Liver (tissue), 9 donors: ENCODE measurements around the gene EPHB2. TPM values are rescaled to one million over a fixed set of nuclear protein-coding genes. Genes with fewer than 3 reads are reported as not detected.

Source experiments
- DNase-seq: peaks from one replicate; pipeline ENCODE4 v3.0.0-alpha.2; 2017; ENCODE audit warnings: low spot score
- H3K27ac ChIP-seq, 2 donors: one replicate each; pipeline ENCODE4 v1.7.0; 2013; ENCODE audit warnings: inconsistent platforms in 2 of 2, low read length in 2 of 2, control low read depth in 1 of 2, low read depth in 1 of 2, mild to moderate bottlenecking in 1 of 2
- H3K27me3 ChIP-seq, 4 donors: one replicate each; pipeline versions ENCODE4 v1.6.1 to v1.7.0; 2013; ENCODE audit warnings: low read length in 3 of 4, inconsistent platforms in 1 of 4, mild to moderate bottlenecking in 1 of 4, moderate library complexity in 1 of 4; ENCODE audit not compliant: control insufficient read depth in 4 of 4, insufficient read depth in 4 of 4
- H3K36me3 ChIP-seq, 4 donors: one replicate each; pipeline versions ENCODE4 v1.6.1 to v1.7.0; 2013; ENCODE audit warnings: low read length in 3 of 4, mild to moderate bottlenecking in 3 of 4, low read depth in 1 of 4, moderate library complexity in 1 of 4; ENCODE audit not compliant: control insufficient read depth in 4 of 4, insufficient read depth in 3 of 4
- H3K4me1 ChIP-seq, 4 donors: one replicate each; pipeline versions ENCODE4 v1.6.1 to v1.7.0; 2013; ENCODE audit warnings: low read length in 3 of 4, mild to moderate bottlenecking in 3 of 4, moderate library complexity in 1 of 4; ENCODE audit not compliant: control insufficient read depth in 4 of 4, insufficient read depth in 4 of 4
- H3K4me3 ChIP-seq, 3 donors: one replicate each; pipeline versions ENCODE4 v1.6.1 to v1.7.0; 2013; ENCODE audit warnings: low read length in 3 of 3, control low read depth in 1 of 3, low read depth in 1 of 3, mild to moderate bottlenecking in 1 of 3
- H3K9ac ChIP-seq, 2 donors: one replicate each; pipeline ENCODE4 v1.7.0; 2013; ENCODE audit warnings: low read length in 2 of 2, mild to moderate bottlenecking in 2 of 2, moderate library complexity in 2 of 2, control low read depth in 1 of 2, low read depth in 1 of 2
- H3K9me3 ChIP-seq, 4 donors: one replicate each; pipeline versions ENCODE4 v1.6.1 to v1.7.0; 2013; ENCODE audit warnings: low read length in 3 of 4; ENCODE audit not compliant: control insufficient read depth in 4 of 4
- CTCF ChIP-seq: fragments of 150-350 bp; IDR thresholded peaks from 2 replicates; pipeline ENCODE4 v1.5.1; 2017; ENCODE audit warnings: improper control_type of control experiment, low read depth, low read length; ENCODE audit not compliant: missing input control
- EGR1 ChIP-seq, 2 donors: IDR thresholded peaks; 2 replicates each; pipeline ENCODE4 v1.6.1; 2016 to 2018; ENCODE audit warnings: antibody characterized with exemption in 2 of 2, low read depth in 2 of 2
- FOXA1 ChIP-seq: IDR thresholded peaks from 2 replicates; pipeline ENCODE4 v1.6.1; 2016; ENCODE audit warnings: antibody characterized with exemption
- FOXA2 ChIP-seq: IDR thresholded peaks from 2 replicates; pipeline ENCODE4 v1.6.1; 2016; ENCODE audit warnings: antibody characterized with exemption
- GABPA ChIP-seq, 2 donors: IDR thresholded peaks in 1 of 2; conservative IDR thresholded peaks in 1 of 2; 2 replicates each; pipeline ENCODE4 v1.6.1; 2016; ENCODE audit warnings: antibody characterized with exemption in 2 of 2, mild to moderate bottlenecking in 1 of 2, moderate library complexity in 1 of 2
- HNF4A ChIP-seq, 2 donors: conservative IDR thresholded peaks; 2 replicates each; pipeline ENCODE4 v1.6.1; 2016; ENCODE audit warnings: antibody characterized with exemption in 2 of 2, mild to moderate bottlenecking in 2 of 2
- HNF4G ChIP-seq: IDR thresholded peaks from 2 replicates; pipeline ENCODE4 v1.6.1; 2016; ENCODE audit warnings: antibody characterized with exemption
- JUND ChIP-seq, 2 donors: IDR thresholded peaks; 2 replicates each; pipeline ENCODE4 v1.6.1; 2016; ENCODE audit warnings: antibody characterized with exemption in 2 of 2
- MAX ChIP-seq: IDR thresholded peaks from 2 replicates; pipeline ENCODE4 v1.6.1; 2016; ENCODE audit warnings: antibody characterized with exemption
- NR2F2 ChIP-seq: IDR thresholded peaks from 2 replicates; pipeline ENCODE4 v1.6.1; 2016; ENCODE audit warnings: antibody characterized with exemption
- RAD21 ChIP-seq, 2 donors: IDR thresholded peaks; 2 replicates each; pipeline ENCODE4 v1.6.1; 2016; ENCODE audit warnings: antibody characterized with exemption in 2 of 2, mild to moderate bottlenecking in 2 of 2
- REST ChIP-seq: IDR thresholded peaks from 2 replicates; pipeline ENCODE4 v1.6.1; 2016; ENCODE audit warnings: antibody characterized with exemption, mild to moderate bottlenecking
- RXRA ChIP-seq, 2 donors: IDR thresholded peaks; 2 replicates each; pipeline ENCODE4 v1.6.1; 2017 to 2018; ENCODE audit warnings: antibody characterized with exemption in 2 of 2, mild to moderate bottlenecking in 1 of 2
- SP1 ChIP-seq: IDR thresholded peaks from 2 replicates; pipeline ENCODE4 v1.6.1; 2018; ENCODE audit warnings: antibody characterized with exemption, mild to moderate bottlenecking
- TAF1 ChIP-seq: conservative IDR thresholded peaks from 2 replicates; pipeline ENCODE4 v1.6.1; 2016; ENCODE audit warnings: antibody characterized with exemption, mild to moderate bottlenecking
- YY1 ChIP-seq: IDR thresholded peaks from 2 replicates; pipeline ENCODE4 v1.6.1; 2016; ENCODE audit warnings: antibody characterized with exemption, mild to moderate bottlenecking
- ZBTB33 ChIP-seq: IDR thresholded peaks from 2 replicates; pipeline ENCODE4 v1.6.1; 2016; ENCODE audit warnings: antibody characterized with exemption
- WGBS: extraction: QIAGEN DNeasy Blood & Tissue Kit; methylation state at CpG from one replicate; pipeline ENCODE4 v1.1.7; 2013; 5-methylcytosine and 5-hydroxymethylcytosine counted together
- polyA plus RNA-seq, 2 donors: library from polyadenylated mRNA; stranded (reverse) in 1 of 2; unstranded in 1 of 2; fragments of 200-250 nt in 1 of 2; fragments of >200 nt in 1 of 2; fragmentation: Nextera tagmentation in 1 of 2; extraction: Ambion mirVana in 1 of 2; gene quantifications; one replicate each; pipeline versions ENCODE4 v1.2.1 to v1.2.3, GENCODE V29; 2013 to 2015
- total RNA-seq, 2 donors: library from RNA; depleted of rRNA; stranded (reverse); fragments of >200 nt; gene quantifications; one replicate each; pipeline ENCODE4 v1.2.3, GENCODE V29; 2014
- TF ChIP-seq, protein P1 (sequence below): IDR thresholded peaks from 2 replicates; pipeline ENCODE4 v1.6.1; 2016; ENCODE audit warnings: antibody characterized with exemption
- donor health status: healthy.
- donor health status: healthy.
- donor health status: healthy.
- donor health status: healthy.
- donor health status: healthy.

The EPHB2 gene
- total and polyA plus RNA-seq, 4 donors: 0.07 to 1.0 (median 0.38) TPM

DNA sequence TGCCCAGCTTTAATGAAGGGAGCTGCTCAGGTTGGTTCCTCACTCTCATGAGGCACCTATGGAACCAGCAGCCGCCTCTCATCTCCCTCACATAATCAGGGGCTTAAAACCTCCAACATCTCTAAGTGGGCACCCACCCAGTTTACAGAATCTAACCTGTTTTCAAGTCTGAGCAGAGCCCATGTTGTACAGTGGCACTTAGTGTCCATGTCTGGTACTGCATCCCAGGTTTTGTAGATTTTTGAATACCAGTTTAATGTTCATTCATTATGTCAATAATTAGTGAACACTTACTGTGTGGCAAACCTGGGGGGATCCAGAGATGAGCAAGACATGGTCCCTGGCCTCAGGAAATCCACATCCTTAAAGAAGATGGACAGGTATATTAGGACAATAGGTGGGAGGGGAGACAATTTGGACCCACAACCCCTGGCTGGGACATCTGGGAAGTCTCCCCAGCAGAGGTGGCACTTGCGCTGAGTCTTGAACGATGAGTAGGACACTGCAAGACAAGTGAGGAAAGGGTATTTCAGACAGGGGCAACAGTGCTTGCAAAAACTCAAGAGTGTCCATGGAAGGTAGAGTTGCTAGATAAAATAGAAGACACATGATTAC, 178.7 kb downstream of the EPHB2 start:
- no peak for DNase-seq
- TF ChIP-seq ZBTB33 (no peak), CTCF (peak; percentile 94), RAD21 (IDR thresholded peaks at IDR 0.05) (peak; percentile 90 to 93), SP1 (no peak)
- Histone ChIP-seq H3K4me3 (no peak overlapping the region), H3K27ac (no peak overlapping the region), H3K9ac (no peak overlapping the region), H3K9me3 (no peaks in the 10 kb centered on the region), H3K4me1 (no peaks in the 10 kb centered on the region), H3K27me3 (no peaks in the 10 kb centered on the region), H3K36me3 (no peaks in the 10 kb centered on the region)
- 56% methylated on average over 3 of the region's 3 CpGs for WGBS

- no peaks in the 10 kb centered on the region for H3K36me3 ChIP-seq
- H3K9ac ChIP-seq: no peak overlapping the region
- DNase-seq: no peak
- H3K4me1 ChIP-seq: no peaks in the 10 kb centered on the region
- no peak overlapping the region for H3K27ac ChIP-seq
- 92% methylated on average over 13 of the region's 13 CpGs for WGBS
- no peak overlapping the region for H3K4me3 ChIP-seq
- H3K9me3 ChIP-seq: no peaks in the 10 kb centered on the region
- TF ChIP-seq CTCF: no peak
- no peak for TF ChIP-seq EGR1 (IDR thresholded peaks at IDR 0.05; ENCODE audit: low read depth in 2 of 2)
- no peak for TF ChIP-seq SP1
- no peak for TF ChIP-seq RXRA (IDR thresholded peaks at IDR 0.05)
- no peak for TF ChIP-seq MAX
- TF ChIP-seq HNF4A (conservative IDR thresholded peaks at IDR 0.05): no peak
- no peak for TF ChIP-seq ZBTB33
- TF ChIP-seq YY1: no peak
- TF ChIP-seq NR2F2: no peak
- TF ChIP-seq RAD21 (IDR thresholded peaks at IDR 0.05): no peak
- TF ChIP-seq REST: no peak
- no peak for TF ChIP-seq GABPA (IDR thresholded peaks at IDR 0.05 in 1 of 2, conservative IDR thresholded peaks at IDR 0.05 in 1 of 2)
- TF ChIP-seq, protein P1, sequence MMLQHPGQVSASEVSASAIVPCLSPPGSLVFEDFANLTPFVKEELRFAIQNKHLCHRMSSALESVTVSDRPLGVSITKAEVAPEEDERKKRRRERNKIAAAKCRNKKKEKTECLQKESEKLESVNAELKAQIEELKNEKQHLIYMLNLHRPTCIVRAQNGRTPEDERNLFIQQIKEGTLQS: no peak
- no peak for TF ChIP-seq HNF4G
- no peak for TF ChIP-seq FOXA1
- no peak for TF ChIP-seq FOXA2
- TF ChIP-seq TAF1: no peak
- TF ChIP-seq JUND (IDR thresholded peaks at IDR 0.05): no peak
- no peaks in the 10 kb centered on the region for H3K27me3 ChIP-seq
These were observed 182.2 kb downstream of the EPHB2 start for GRCh38 chr1:22892789-22893188.
